Measurements from ENCODE around the gene GTF2IRD1. TPM values are rescaled to one million over a fixed set of nuclear protein-coding genes. Genes with fewer than 3 reads are reported as not detected.

GTF2IRD1 gene
- total and polyA plus RNA-seq, 2 donors (not counting 1 experiment from before 2014, with no cell fraction given): 7.8 to 14.7 TPM

GRCh38 chr7:74454925-74455288 lies 1.2 kb downstream of the GTF2IRD1 start:
- no peaks in the 10 kb centered on the region for H3K36me3 ChIP-seq (ENCODE audit: control insufficient read depth, insufficient read depth, low read length)
- DNase-seq (ENCODE audit: low read depth in 2 of 2): no peak
- H3K9me3 ChIP-seq (ENCODE audit: control insufficient read depth, insufficient read depth, low read depth, low read length): no peaks in the 10 kb centered on the region
- H3K4me1 ChIP-seq (ENCODE audit: control insufficient read depth, extremely low read depth, insufficient read depth, low read length): peaks cover 2% of the 10 kb centered on the region
- no peaks in the 10 kb centered on the region for H3K27me3 ChIP-seq (ENCODE audit: control insufficient read depth, insufficient read depth, low read length)
- peak overlapping the region; percentile 68 for H3K4me2 ChIP-seq (ENCODE audit: extremely low read depth, insufficient read depth, low read length)
- no peak for TF ChIP-seq EZH2 (IDR thresholded peaks at IDR 0.05; ENCODE audit: low read length, missing control alignments)
- TF ChIP-seq, protein P1, sequence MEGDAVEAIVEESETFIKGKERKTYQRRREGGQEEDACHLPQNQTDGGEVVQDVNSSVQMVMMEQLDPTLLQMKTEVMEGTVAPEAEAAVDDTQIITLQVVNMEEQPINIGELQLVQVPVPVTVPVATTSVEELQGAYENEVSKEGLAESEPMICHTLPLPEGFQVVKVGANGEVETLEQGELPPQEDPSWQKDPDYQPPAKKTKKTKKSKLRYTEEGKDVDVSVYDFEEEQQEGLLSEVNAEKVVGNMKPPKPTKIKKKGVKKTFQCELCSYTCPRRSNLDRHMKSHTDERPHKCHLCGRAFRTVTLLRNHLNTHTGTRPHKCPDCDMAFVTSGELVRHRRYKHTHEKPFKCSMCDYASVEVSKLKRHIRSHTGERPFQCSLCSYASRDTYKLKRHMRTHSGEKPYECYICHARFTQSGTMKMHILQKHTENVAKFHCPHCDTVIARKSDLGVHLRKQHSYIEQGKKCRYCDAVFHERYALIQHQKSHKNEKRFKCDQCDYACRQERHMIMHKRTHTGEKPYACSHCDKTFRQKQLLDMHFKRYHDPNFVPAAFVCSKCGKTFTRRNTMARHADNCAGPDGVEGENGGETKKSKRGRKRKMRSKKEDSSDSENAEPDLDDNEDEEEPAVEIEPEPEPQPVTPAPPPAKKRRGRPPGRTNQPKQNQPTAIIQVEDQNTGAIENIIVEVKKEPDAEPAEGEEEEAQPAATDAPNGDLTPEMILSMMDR (conservative IDR thresholded peaks at IDR 0.05 in 1 of 2, IDR thresholded peaks at IDR 0.05 in 1 of 2; ENCODE audit: low read depth in 1 of 2, low read length in 2 of 2): no peak
- H3K27ac ChIP-seq (ENCODE audit: insufficient read depth, low read length): no peak overlapping the region
- H4K20me1 ChIP-seq (ENCODE audit: control insufficient read depth, extremely low read depth, insufficient read depth, low read length): no peaks in the 10 kb centered on the region
- H3K9ac ChIP-seq (ENCODE audit: insufficient read depth, low read length): peak overlapping the region; percentile 46
- no peaks in the 10 kb centered on the region for H3K79me2 ChIP-seq (ENCODE audit: control insufficient read depth, insufficient read depth, low read length)
- no peak overlapping the region for H2AFZ ChIP-seq (ENCODE audit: low read length)
- H3K4me3 ChIP-seq (replicated peaks in 1 of 4; ENCODE audit: control extremely low read depth in 1 of 4, insufficient read depth in 1 of 4, low read depth in 3 of 4, low read length in 4 of 4): peak overlapping the region; percentile 37 to 69 (median 62)

GRCh38 chr7:74455291-74455804 lies 1.6 kb downstream of the GTF2IRD1 start:
- no peaks in the 10 kb centered on the region for H3K27me3 ChIP-seq (ENCODE audit: control insufficient read depth, insufficient read depth, low read length)
- peak overlapping the region; percentile 68 for H3K4me2 ChIP-seq (ENCODE audit: extremely low read depth, insufficient read depth, low read length)
- H3K79me2 ChIP-seq (ENCODE audit: control insufficient read depth, insufficient read depth, low read length): no peaks in the 10 kb centered on the region
- H3K27ac ChIP-seq (ENCODE audit: insufficient read depth, low read length): no peak overlapping the region
- no peak for DNase-seq (ENCODE audit: low read depth in 2 of 2)
- H3K4me1 ChIP-seq (ENCODE audit: control insufficient read depth, extremely low read depth, insufficient read depth, low read length): peaks cover 2% of the 10 kb centered on the region
- H3K9me3 ChIP-seq (ENCODE audit: control insufficient read depth, insufficient read depth, low read depth, low read length): no peaks in the 10 kb centered on the region
- no peak overlapping the region for H2AFZ ChIP-seq (ENCODE audit: low read length)
- no peaks in the 10 kb centered on the region for H3K36me3 ChIP-seq (ENCODE audit: control insufficient read depth, insufficient read depth, low read length)
- no peaks in the 10 kb centered on the region for H4K20me1 ChIP-seq (ENCODE audit: control insufficient read depth, extremely low read depth, insufficient read depth, low read length)
- TF ChIP-seq EZH2 (IDR thresholded peaks at IDR 0.05; ENCODE audit: low read length, missing control alignments): no peak
- TF ChIP-seq, protein P1 (conservative IDR thresholded peaks at IDR 0.05 in 1 of 2, IDR thresholded peaks at IDR 0.05 in 1 of 2; ENCODE audit: low read depth in 1 of 2, low read length in 2 of 2): no peak
- no peak overlapping the region for H3K9ac ChIP-seq (ENCODE audit: insufficient read depth, low read length)
- H3K4me3 ChIP-seq (replicated peaks in 1 of 4; ENCODE audit: control extremely low read depth in 1 of 4, insufficient read depth in 1 of 4, low read depth in 3 of 4, low read length in 4 of 4): peak overlapping the region in 2 of 4 experiments; percentile 61 to 69

- Histone ChIP-seq H3K27me3 (ENCODE audit: control insufficient read depth, insufficient read depth, low read length) (no peaks in the 10 kb centered on the region), H3K36me3 (ENCODE audit: control insufficient read depth, insufficient read depth, low read length) (no peaks in the 10 kb centered on the region), H3K4me2 (ENCODE audit: extremely low read depth, insufficient read depth, low read length) (no peak overlapping the region), H4K20me1 (ENCODE audit: control insufficient read depth, extremely low read depth, insufficient read depth, low read length) (no peaks in the 10 kb centered on the region), H2AFZ (ENCODE audit: low read length) (no peak overlapping the region), H3K9me3 (ENCODE audit: control insufficient read depth, insufficient read depth, low read depth, low read length) (no peaks in the 10 kb centered on the region), H3K79me2 (ENCODE audit: control insufficient read depth, insufficient read depth, low read length) (no peaks in the 10 kb centered on the region), H3K27ac (ENCODE audit: insufficient read depth, low read length) (no peak overlapping the region), H3K4me1 (ENCODE audit: control insufficient read depth, extremely low read depth, insufficient read depth, low read length) (peaks cover 2% of the 10 kb centered on the region), H3K4me3 (replicated peaks in 1 of 4; ENCODE audit: control extremely low read depth in 1 of 4, insufficient read depth in 1 of 4, low read depth in 3 of 4, low read length in 4 of 4) (peak overlapping the region in 1 of 4 experiments; percentile 61), H3K9ac (ENCODE audit: insufficient read depth, low read length) (no peak overlapping the region)
- peak in 1 of 2 donors; percentile 50 for DNase-seq (ENCODE audit: low read depth in 2 of 2)
- TF ChIP-seq EZH2 (IDR thresholded peaks at IDR 0.05; ENCODE audit: low read length, missing control alignments): no peak
- TF ChIP-seq, protein P1 (conservative IDR thresholded peaks at IDR 0.05 in 1 of 2, IDR thresholded peaks at IDR 0.05 in 1 of 2; ENCODE audit: low read depth in 1 of 2, low read length in 2 of 2): no peak
Measured at GRCh38 chr7:74455928-74456327, 2.2 kb downstream of the GTF2IRD1 start.
